Stimulated activated CD4-positive, alpha-beta T cell treated with anti-CD3 and anti-CD28 coated beads, Interleukin-15, amount 100 ng/mL, for 1 hour (primary cell): ENCODE measurements around the gene SUN5.
"Not testable (repeated sequence)": the region's sequence is repeated elsewhere in the genome, so short reads cannot be mapped to it uniquely, and the experiment has no call there.

Source experiments
- DNase-seq, 2 donors: peaks; one replicate each; pipeline ENCODE4 v3.0.0-alpha.2; 2020; ENCODE audit warnings: low read depth in 1 of 2, low spot score in 1 of 2

The SUN5 gene

GRCh38 chr20:33004141-33004751 lies at the start of gene SUN5:
SUN5 (minus strand) TSS chr20:33004433; CDS start chr20:33004340, 93 bp downstream.
- no peak for DNase-seq

GRCh38 chr20:33053291-33054106 lies 49.3 kb upstream of the SUN5 start, which contains the start of gene BPIFB3:
BPIFB3 (plus strand) TSS chr20:33053903; CDS start chr20:33055436, 1,533 bp downstream.
- DNase-seq: no peak

GRCh38 chr20:33051333-33051732 lies 47.1 kb upstream of the SUN5 start:
- DNase-seq: no peak

- no peak for DNase-seq
These were observed 42.2 kb upstream of the SUN5 start for GRCh38 chr20:33046412-33046811.

GRCh38 chr20:33045129-33045721 lies 41.0 kb upstream of the SUN5 start:
- not testable (repeated sequence) for DNase-seq

GRCh38 chr20:33043731-33044181 lies 39.5 kb upstream of the SUN5 start:
- DNase-seq: no peak

GRCh38 chr20:33042983-33043730 lies 38.9 kb upstream of the SUN5 start:
- DNase-seq: no peak

GRCh38 chr20:33042430-33042829 lies 38.2 kb upstream of the SUN5 start:
- no peak for DNase-seq

- no peak for DNase-seq
These were observed 34.0 kb upstream of the SUN5 start for GRCh38 chr20:33038243-33038642.

GRCh38 chr20:33037456-33037855 lies 33.2 kb upstream of the SUN5 start:
- no peak for DNase-seq

- DNase-seq: no peak
These were observed 30.8 kb upstream of the SUN5 start for GRCh38 chr20:33034901-33035492.

GRCh38 chr20:33034115-33034514 lies 29.9 kb upstream of the SUN5 start:
- no peak for DNase-seq

- no peak for DNase-seq
These were observed 29.1 kb upstream of the SUN5 start for GRCh38 chr20:33033381-33033780.

- no peak for DNase-seq
These were observed 28.3 kb upstream of the SUN5 start for GRCh38 chr20:33032555-33032954.

GRCh38 chr20:33031531-33031930 lies 27.3 kb upstream of the SUN5 start, which contains the start of gene BPIFB6:
BPIFB6 (plus strand) TSS chr20:33031648; CDS start chr20:33031648, 0 bp downstream.
- no peak for DNase-seq

GRCh38 chr20:33030569-33030968 lies 26.3 kb upstream of the SUN5 start:
- no peak for DNase-seq

GRCh38 chr20:33030076-33030475 lies 25.8 kb upstream of the SUN5 start:
- no peak for DNase-seq

- no peak for DNase-seq
These were observed 24.6 kb upstream of the SUN5 start for GRCh38 chr20:33028875-33029274.

- DNase-seq: no peak
These were observed 23.8 kb upstream of the SUN5 start for GRCh38 chr20:33027769-33028751.
